Psoas muscle (tissue), 8 donors: ENCODE results near the gene VSIG2. TPM values are rescaled to one million over a fixed set of nuclear protein-coding genes. Genes with fewer than 3 reads are reported as not detected.

ENCODE experiments used
- ATAC-seq, 4 donors: fragments of 200-7000 bp; cut with Tn5 transposase; one replicate each; pipeline ENCODE4 v1.9.1; 2020; ENCODE audit warnings: moderate library complexity in 3 of 4, mild to moderate bottlenecking in 2 of 4
- DNase-seq, 2 donors: peaks; one replicate each; pipeline ENCODE4 v3.0.0-alpha.2; 2020
- H3K27ac ChIP-seq: fragments of 200-600 bp; one replicate; pipeline ENCODE4 v1.8.0; 2022
- H3K27me3 ChIP-seq, 3 donors: fragments of 200-600 bp in 1 of 3; one replicate each; pipeline versions ENCODE4 v1.6.1 to v1.8.0; 2013 to 2022; ENCODE audit warnings: low read length in 2 of 3, mild to moderate bottlenecking in 2 of 3, moderate library complexity in 1 of 3; ENCODE audit not compliant: insufficient read depth in 3 of 3
- H3K36me3 ChIP-seq, 2 donors: fragments of 200-600 bp in 1 of 2; one replicate each; pipeline versions ENCODE4 v1.6.1 to v1.8.0; 2013 to 2022; ENCODE audit warnings: low read depth in 1 of 2, mild to moderate bottlenecking in 1 of 2, moderate library complexity in 1 of 2; ENCODE audit not compliant: insufficient read depth in 1 of 2
- H3K4me1 ChIP-seq: fragments of 200-600 bp; one replicate; pipeline ENCODE4 v1.8.0; 2022
- H3K4me3 ChIP-seq: fragments of 200-600 bp; one replicate; pipeline ENCODE4 v1.8.0; 2022; ENCODE audit warnings: mild to moderate bottlenecking
- H3K9me3 ChIP-seq: fragments of 200-600 bp; one replicate; pipeline ENCODE4 v1.8.0; 2022
- WGBS, 3 donors: extraction: QIAGEN DNeasy Blood & Tissue Kit; methylation state at CpG; one replicate each; pipeline versions ENCODE4 v1.1.6 to v1.1.7; 2013; 5-methylcytosine and 5-hydroxymethylcytosine counted together
- intact Hi-C, 2 donors: fragments of 100-400 bp; cut with DNase I; formaldehyde crosslinking; loops; one replicate each; pipeline versions ENCODE4 v1.11.0 to v1.14.2; 2022
- polyA plus RNA-seq, 3 donors: library from polyadenylated mRNA; stranded (reverse); fragments of 200-250 nt; gene quantifications; one replicate each; pipeline ENCODE4 v1.2.3, GENCODE V29; 2013
- total RNA-seq, 4 donors: library from RNA; stranded (reverse); fragmentation: NEBNext Ultra II Directional in 2 of 4; extraction: Animal tissue kit (Norgen Biotek cat#: 25700) in 2 of 4; gene quantifications; one replicate each; pipeline versions ENCODE4 v1.2.1 to v1.2.4, GENCODE V29; 2021 to 2023
- TF ChIP-seq, protein P1 (sequence below): fragments of 200-600 bp; IDR thresholded peaks from one replicate; pipeline ENCODE4 v1.8.0; 2022; ENCODE audit warnings: antibody characterized with exemption
- donor health status: healthy with polysubstance abuse.
- donor health status: DM: no; HTN: no; CAD: no; lungs with moderate emphysema.
- donor health status: Bipolar disorder and iron deficiency.
- donor health status: healthy.
- donor health status: DM: yes; HTN: yes; CAD: no.
- donor health status: DM: no; HTN: no; CAD: no.
- donor health status: DM: no; HTN: no; CAD: no.
- donor health status: DM: yes; HTN: yes; CAD: no.

The VSIG2 gene
- total and polyA plus RNA-seq, 7 donors, result 0.15 to 0.58 (median 0.36) TPM

DNA sequence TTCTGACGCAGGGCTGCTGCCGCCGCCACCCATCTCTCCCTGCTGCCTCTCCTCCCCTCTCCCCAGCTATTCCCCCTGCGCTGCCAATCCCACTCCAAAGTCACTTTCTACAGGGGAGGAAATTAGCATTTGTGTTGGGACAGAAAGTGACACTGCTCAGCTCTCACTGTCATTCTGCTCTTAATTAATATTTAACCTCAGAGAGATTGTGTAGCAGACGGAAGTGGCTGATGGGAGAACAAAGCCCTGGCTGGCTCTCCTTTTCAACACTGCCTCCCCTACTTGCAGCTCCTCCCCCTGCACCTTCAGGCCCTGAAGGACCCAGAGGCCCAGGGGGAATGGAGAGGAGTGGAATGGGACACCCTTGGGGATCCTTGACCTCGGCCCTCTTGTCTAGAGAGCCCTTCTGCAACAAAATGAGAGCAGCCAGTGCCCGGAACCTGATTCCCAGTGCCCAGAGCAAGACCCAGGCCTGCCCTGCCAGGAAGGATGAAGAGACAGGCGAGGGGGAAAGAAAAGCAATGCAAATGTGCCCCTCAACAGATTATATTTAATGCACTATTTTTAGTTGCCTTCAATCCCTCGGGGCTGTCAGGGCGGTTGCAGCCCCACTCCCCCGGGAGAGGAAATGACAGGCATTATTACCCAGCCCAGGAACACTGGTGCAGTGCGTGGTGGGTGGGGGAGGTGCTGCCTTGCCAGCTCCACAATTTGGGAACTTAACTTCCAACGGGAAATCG is 26.9 kb downstream of the VSIG2 start:
- H3K9me3 ChIP-seq, result no peaks in the 10 kb centered on the region
- no peaks in the 10 kb centered on the region for H3K36me3 ChIP-seq
- TF ChIP-seq, protein P1, sequence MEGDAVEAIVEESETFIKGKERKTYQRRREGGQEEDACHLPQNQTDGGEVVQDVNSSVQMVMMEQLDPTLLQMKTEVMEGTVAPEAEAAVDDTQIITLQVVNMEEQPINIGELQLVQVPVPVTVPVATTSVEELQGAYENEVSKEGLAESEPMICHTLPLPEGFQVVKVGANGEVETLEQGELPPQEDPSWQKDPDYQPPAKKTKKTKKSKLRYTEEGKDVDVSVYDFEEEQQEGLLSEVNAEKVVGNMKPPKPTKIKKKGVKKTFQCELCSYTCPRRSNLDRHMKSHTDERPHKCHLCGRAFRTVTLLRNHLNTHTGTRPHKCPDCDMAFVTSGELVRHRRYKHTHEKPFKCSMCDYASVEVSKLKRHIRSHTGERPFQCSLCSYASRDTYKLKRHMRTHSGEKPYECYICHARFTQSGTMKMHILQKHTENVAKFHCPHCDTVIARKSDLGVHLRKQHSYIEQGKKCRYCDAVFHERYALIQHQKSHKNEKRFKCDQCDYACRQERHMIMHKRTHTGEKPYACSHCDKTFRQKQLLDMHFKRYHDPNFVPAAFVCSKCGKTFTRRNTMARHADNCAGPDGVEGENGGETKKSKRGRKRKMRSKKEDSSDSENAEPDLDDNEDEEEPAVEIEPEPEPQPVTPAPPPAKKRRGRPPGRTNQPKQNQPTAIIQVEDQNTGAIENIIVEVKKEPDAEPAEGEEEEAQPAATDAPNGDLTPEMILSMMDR, result no peak
- peaks cover 0 to 40% (median 9%) of the 10 kb centered on the region in 3 donors for H3K27me3 ChIP-seq
- no peak overlapping the region for H3K27ac ChIP-seq
- intact Hi-C loops, result loop anchor here in 1 of 2 donors (5.0 kb wide), 1 partner anchor 48 kb away; no protein-coding TSS in a partner anchor
- H3K4me1 ChIP-seq, result no peaks in the 10 kb centered on the region
- ATAC-seq, result no peak
- H3K4me3 ChIP-seq, result no peak overlapping the region
- DNase-seq, result peak in 1 of 2 donors; percentile 12
- WGBS, 3 donors, result 39 to 42% (median 42%) methylated on average over 14 of the region's 14 CpGs

DNA sequence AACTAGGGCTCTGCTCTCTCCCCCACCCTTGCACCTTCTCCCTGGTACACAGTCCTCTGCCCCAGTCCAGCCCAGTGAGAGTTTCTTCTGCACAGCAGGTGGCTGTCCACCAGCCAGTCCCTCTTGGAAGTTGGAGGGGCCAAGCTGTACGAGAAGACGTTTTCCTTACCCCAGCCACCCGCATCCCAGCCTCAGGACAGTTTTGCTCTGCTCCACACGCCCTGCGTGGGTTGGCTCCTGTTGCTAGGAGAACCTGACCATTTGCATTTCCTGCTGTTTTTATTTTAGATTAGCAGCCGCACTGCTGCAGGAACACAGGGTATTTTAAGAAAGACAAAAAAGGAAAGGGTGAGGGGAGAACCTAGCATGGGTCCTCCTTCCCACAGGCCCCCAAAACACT is 29.9 kb downstream of the VSIG2 start:
- DNase-seq (no peak), ATAC-seq (no peak)
- no peaks in the 10 kb centered on the region for H3K36me3 ChIP-seq
- H3K4me3 ChIP-seq, result no peak overlapping the region
- WGBS, 3 donors, result 39 to 44% (median 42%) methylated on average over 6 of the region's 6 CpGs
- intact Hi-C loops, result loop anchor here in 1 of 2 donors (5.0 kb wide), 1 partner anchor 45 kb away; no protein-coding TSS in a partner anchor
- H3K27me3 ChIP-seq, result peaks cover 0 to 70% (median 9%) of the 10 kb centered on the region in 3 donors
- TF ChIP-seq, protein P1, result no peak
- no peaks in the 10 kb centered on the region for H3K4me1 ChIP-seq
- no peak overlapping the region for H3K27ac ChIP-seq
- H3K9me3 ChIP-seq, result no peaks in the 10 kb centered on the region

DNA sequence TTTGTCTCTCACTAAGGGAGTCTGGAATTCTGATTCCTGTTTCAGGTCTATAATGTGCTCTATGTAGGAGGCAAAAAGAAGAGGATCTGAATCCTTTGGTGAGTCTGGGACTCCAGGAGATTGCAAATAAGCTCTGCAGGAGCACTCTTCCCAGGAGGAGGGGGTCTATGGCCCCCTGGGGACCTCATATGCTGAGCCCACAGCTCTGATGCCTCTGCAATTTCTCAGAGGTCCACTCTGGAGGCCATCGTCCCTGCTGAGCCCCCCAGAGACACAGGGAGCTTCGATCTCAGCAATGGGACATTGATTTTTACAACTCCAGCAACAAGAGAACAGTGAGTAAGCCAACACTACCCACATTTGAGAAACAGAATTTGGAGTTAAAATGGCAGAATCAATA is 32.5 kb downstream of the VSIG2 start:
- TF ChIP-seq, protein P1, result no peak
- no peak overlapping the region for H3K27ac ChIP-seq
- ATAC-seq, result no peak
- intact Hi-C loops, result no loop called here
- H3K36me3 ChIP-seq, result no peaks in the 10 kb centered on the region
- no peaks in the 10 kb centered on the region for H3K4me1 ChIP-seq
- H3K4me3 ChIP-seq, result no peak overlapping the region
- DNase-seq, result no peak
- peaks cover 0 to 77% (median 4%) of the 10 kb centered on the region in 3 donors for H3K27me3 ChIP-seq
- no peaks in the 10 kb centered on the region for H3K9me3 ChIP-seq
- WGBS, 3 donors, result 53 to 71% (median 64%) methylated on average over 2 of the region's 2 CpGs

DNA sequence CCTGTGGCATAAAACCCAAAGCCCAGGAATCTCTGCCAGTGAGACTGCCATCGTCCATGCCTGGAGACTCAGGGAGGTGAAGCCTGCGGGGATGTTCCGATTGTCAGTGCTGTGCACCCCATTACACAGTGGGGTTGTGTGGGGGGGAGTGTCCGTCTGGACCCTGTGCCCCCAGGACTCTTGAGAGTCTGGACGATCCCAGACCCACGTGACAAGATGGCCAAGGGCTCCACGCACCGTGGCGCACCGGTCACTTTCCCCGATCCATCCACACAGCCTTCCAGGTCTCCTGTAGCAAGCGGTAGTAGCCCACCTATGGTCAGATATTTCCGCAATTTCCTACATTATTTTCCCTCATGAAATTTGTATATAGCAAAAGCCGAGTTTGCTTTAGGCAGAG is 33.3 kb downstream of the VSIG2 start:
- no peaks in the 10 kb centered on the region for H3K4me1 ChIP-seq
- H3K36me3 ChIP-seq, result no peaks in the 10 kb centered on the region
- H3K27me3 ChIP-seq, result peaks cover 0 to 71% (median 4%) of the 10 kb centered on the region in 3 donors
- TF ChIP-seq, protein P1, result no peak
- no peak overlapping the region for H3K4me3 ChIP-seq
- intact Hi-C loops, result no loop called here
- H3K9me3 ChIP-seq, result no peaks in the 10 kb centered on the region
- ATAC-seq (no peak), DNase-seq (no peak)
- no peak overlapping the region for H3K27ac ChIP-seq
- 50 to 59% (median 52%) methylated on average over 14 of the region's 14 CpGs for WGBS, 3 donors
